Measurements from ENCODE around the gene PPP4R1. TPM values are rescaled to one million over a fixed set of nuclear protein-coding genes. Genes with fewer than 3 reads are reported as not detected.
"Not testable (repeated sequence)": the region's sequence is repeated elsewhere in the genome, so short reads cannot be mapped to it uniquely, and the experiment has no call there.

Gene PPP4R1
- total RNA-seq, 2 experiments from 2014 or later = 23.0 to 23.6 TPM

- intact Hi-C loops (cut with micrococcal nuclease) = no loop called here
- H3K27ac Mint-ChIP-seq = no peak overlapping the region
- no peak overlapping the region for H3K4me3 Mint-ChIP-seq
- CTCF ChIA-PET = no interaction called here
- H3K4me1 Mint-ChIP-seq (ENCODE audit: low read depth) = no peaks in the 10 kb centered on the region
- no peaks in the 10 kb centered on the region for H3K9me3 Mint-ChIP-seq
- no peak for DNase-seq
- H3K27me3 Mint-ChIP-seq (ENCODE audit: low read depth) = peaks cover 4% of the 10 kb centered on the region
- no peaks in the 10 kb centered on the region for H3K36me3 Mint-ChIP-seq (ENCODE audit: low read depth)
These were observed 29.2 kb upstream of the PPP4R1 start for GRCh38 chr18:9643549-9643948.

DNA sequence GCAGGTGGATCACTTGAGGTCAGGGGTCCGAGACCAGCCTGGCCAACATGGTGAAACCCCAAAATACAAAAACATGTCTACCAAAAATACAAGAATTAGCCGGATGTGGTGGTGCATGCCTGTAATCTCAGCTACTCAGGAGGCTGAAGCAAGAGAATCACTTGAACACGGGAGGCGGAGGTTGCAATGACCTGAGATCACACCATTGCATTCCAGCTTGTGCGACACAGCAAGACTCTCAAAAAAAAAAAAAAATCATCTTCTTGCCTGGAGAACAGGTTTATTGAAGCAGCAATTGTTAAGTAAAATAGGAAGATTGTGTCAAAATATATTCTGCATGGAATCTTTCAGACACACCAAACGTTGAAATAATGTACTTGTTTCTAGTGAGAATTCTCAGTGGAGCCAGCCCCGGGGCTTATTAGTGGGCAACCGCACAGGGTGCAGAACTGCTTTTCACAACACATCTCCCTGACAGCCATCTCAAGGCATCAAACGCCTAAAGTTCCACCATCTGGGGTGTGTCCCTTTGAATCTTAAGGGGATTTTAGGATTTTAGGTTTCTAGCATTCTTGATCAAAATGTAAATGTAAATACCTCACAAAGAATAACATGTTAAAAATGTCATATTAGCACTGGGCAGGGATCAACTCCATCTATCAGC is 28.6 kb upstream of the PPP4R1 start:
- Mint-ChIP-seq H3K27ac (no peak overlapping the region), H3K4me1 (ENCODE audit: low read depth) (no peaks in the 10 kb centered on the region), H3K27me3 (ENCODE audit: low read depth) (peaks cover 4% of the 10 kb centered on the region), H3K4me3 (no peak overlapping the region), H3K9me3 (no peaks in the 10 kb centered on the region), H3K36me3 (ENCODE audit: low read depth) (no peaks in the 10 kb centered on the region)
- DNase-seq = no peak
- intact Hi-C loops (cut with micrococcal nuclease) = no loop called here
- CTCF ChIA-PET = no interaction called here

GRCh38 chr18:9641081-9641480 is 26.7 kb upstream of the PPP4R1 start:
- intact Hi-C loops (cut with micrococcal nuclease) = not testable (repeated sequence)

DNA sequence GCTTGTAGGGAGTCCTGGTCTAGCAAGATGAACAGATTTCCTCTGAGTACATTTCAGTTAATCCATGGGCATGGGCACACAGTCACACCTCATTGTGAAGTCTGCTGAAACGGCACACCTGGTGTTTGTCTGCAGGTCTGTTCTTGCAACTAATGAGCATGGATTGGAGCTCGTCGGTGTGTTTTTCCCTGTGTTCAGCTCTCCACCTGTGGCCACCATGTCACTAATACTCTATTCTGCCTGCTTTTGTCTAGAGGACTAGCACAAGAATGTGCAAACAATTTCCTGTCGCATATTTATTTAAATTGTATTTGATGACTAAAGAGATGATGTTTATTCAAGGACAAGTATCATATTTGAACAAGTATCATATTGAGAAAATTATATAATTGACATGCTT is 24.5 kb upstream of the PPP4R1 start:
- Mint-ChIP-seq H3K27me3 (ENCODE audit: low read depth) (peaks cover 4% of the 10 kb centered on the region), H3K27ac (no peak overlapping the region), H3K9me3 (peaks cover 5% of the 10 kb centered on the region), H3K4me3 (no peak overlapping the region), H3K36me3 (ENCODE audit: low read depth) (no peaks in the 10 kb centered on the region), H3K4me1 (ENCODE audit: low read depth) (no peaks in the 10 kb centered on the region)
- intact Hi-C loops (cut with micrococcal nuclease) = no loop called here
- DNase-seq = no peak
- CTCF ChIA-PET = no interaction called here

More at GRCh38 chr18:9641081-9641480, 26.7 kb upstream of the PPP4R1 start:
- CTCF ChIA-PET = interaction anchor here (1.3 kb wide), 1 partner anchor 28 kb away, joined by 3 read pairs; no protein-coding TSS in a partner anchor
- H3K27me3 Mint-ChIP-seq (ENCODE audit: low read depth); H3K4me1 Mint-ChIP-seq (ENCODE audit: low read depth); DNase-seq; H3K9me3 Mint-ChIP-seq; H3K36me3 Mint-ChIP-seq (ENCODE audit: low read depth); H3K27ac Mint-ChIP-seq; H3K4me3 Mint-ChIP-seq: not testable (repeated sequence)

- Mint-ChIP-seq H3K4me3 (no peak overlapping the region), H3K36me3 (ENCODE audit: low read depth) (no peaks in the 10 kb centered on the region), H3K9me3 (peaks cover 5% of the 10 kb centered on the region), H3K4me1 (ENCODE audit: low read depth) (no peaks in the 10 kb centered on the region), H3K27me3 (ENCODE audit: low read depth) (no peaks in the 10 kb centered on the region), H3K27ac (no peak overlapping the region)
- no peak for DNase-seq
- CTCF ChIA-PET = interaction anchor here (0.8 kb wide), 1 partner anchor 22 kb away, joined by 3 read pairs; no protein-coding TSS in a partner anchor
- intact Hi-C loops (cut with micrococcal nuclease) = no loop called here
These were observed 22.8 kb upstream of the PPP4R1 start for GRCh38 chr18:9637036-9637767.

GRCh38 chr18:9634856-9635255 is 20.5 kb upstream of the PPP4R1 start:
- H3K4me1 Mint-ChIP-seq (ENCODE audit: low read depth) = no peaks in the 10 kb centered on the region
- H3K27me3 Mint-ChIP-seq (ENCODE audit: low read depth) = peaks cover 3% of the 10 kb centered on the region
- intact Hi-C loops (cut with micrococcal nuclease) = no loop called here
- no peaks in the 10 kb centered on the region for H3K36me3 Mint-ChIP-seq (ENCODE audit: low read depth)
- no peak for DNase-seq
- CTCF ChIA-PET = no interaction called here
- H3K27ac Mint-ChIP-seq = no peak overlapping the region
- peaks cover 5% of the 10 kb centered on the region for H3K9me3 Mint-ChIP-seq
- H3K4me3 Mint-ChIP-seq = no peak overlapping the region

DNA sequence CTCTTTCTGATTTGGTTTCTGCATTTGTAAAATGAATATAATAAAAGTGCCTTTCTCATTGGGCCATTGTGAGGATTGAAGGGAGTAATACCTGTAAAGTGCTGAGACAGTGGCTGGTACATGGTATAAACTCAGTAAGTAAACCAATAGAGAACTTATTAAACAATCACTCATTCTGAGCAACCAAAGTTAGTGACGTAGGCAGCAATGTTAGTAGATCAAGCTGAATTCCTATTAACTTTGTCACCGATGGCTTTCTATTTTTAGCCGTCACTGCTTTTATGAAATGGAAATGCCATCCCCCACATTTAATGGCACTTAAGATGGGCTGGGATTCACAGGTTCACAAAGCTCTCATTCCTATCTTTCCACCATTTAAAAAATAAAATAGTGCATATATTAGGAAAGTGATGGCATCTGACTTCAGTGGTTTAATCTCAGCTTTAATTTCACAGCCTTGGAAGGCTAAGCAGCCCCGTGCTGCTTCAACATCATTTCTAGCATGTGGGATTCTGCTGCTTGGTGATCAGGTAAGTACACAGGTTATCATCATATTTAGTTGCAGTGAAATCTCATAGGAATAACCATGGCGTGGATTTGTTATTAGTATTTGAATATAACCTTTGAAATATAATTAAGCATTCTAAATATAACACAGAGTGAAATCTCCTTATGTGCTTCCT is 17.6 kb upstream of the PPP4R1 start:
- no peak overlapping the region for H3K27ac Mint-ChIP-seq
- H3K4me3 Mint-ChIP-seq = no peak overlapping the region
- no peaks in the 10 kb centered on the region for H3K36me3 Mint-ChIP-seq (ENCODE audit: low read depth)
- H3K27me3 Mint-ChIP-seq (ENCODE audit: low read depth) = peaks cover 5% of the 10 kb centered on the region
- CTCF ChIA-PET = interaction anchor here (0.7 kb wide), 1 partner anchor 16 kb away, joined by 3 read pairs; no protein-coding TSS in a partner anchor
- H3K4me1 Mint-ChIP-seq (ENCODE audit: low read depth) = no peaks in the 10 kb centered on the region
- H3K9me3 Mint-ChIP-seq = peaks cover 5% of the 10 kb centered on the region
- intact Hi-C loops (cut with micrococcal nuclease) = no loop called here
- DNase-seq = no peak

GRCh38 chr18:9630444-9630843 is 16.1 kb upstream of the PPP4R1 start:
- Mint-ChIP-seq H3K27me3 (ENCODE audit: low read depth) (peaks cover 5% of the 10 kb centered on the region), H3K9me3 (peaks cover 3% of the 10 kb centered on the region), H3K4me1 (ENCODE audit: low read depth) (no peaks in the 10 kb centered on the region), H3K36me3 (ENCODE audit: low read depth) (no peaks in the 10 kb centered on the region), H3K27ac (no peak overlapping the region), H3K4me3 (no peak overlapping the region)
- CTCF ChIA-PET = no interaction called here
- no peak for DNase-seq
- intact Hi-C loops (cut with micrococcal nuclease) = no loop called here

DNA sequence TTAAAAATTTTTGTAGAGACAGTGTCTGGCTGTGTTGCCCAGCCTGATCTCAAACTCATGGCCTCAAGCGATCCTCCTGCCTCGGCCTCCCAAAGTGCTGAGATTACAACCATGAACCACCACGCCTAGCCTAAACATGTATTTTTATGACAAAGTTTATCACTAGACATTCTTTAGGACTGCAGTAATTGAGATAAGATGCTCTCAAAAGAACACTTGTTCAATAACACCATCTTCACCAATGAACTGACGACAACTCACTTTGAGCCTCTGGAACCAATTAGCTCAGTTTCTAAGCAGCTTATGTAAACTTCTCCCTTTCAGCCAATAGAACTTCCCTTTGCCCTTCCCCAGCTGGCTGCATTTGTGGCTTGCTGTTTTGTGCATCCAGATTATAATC is 15.3 kb upstream of the PPP4R1 start:
- H3K9me3 Mint-ChIP-seq = no peaks in the 10 kb centered on the region
- no peaks in the 10 kb centered on the region for H3K4me1 Mint-ChIP-seq (ENCODE audit: low read depth)
- H3K27me3 Mint-ChIP-seq (ENCODE audit: low read depth) = peaks cover 5% of the 10 kb centered on the region
- intact Hi-C loops (cut with micrococcal nuclease) = no loop called here
- no peaks in the 10 kb centered on the region for H3K36me3 Mint-ChIP-seq (ENCODE audit: low read depth)
- DNase-seq = no peak
- H3K27ac Mint-ChIP-seq = no peak overlapping the region
- CTCF ChIA-PET = no interaction called here
- H3K4me3 Mint-ChIP-seq = no peak overlapping the region

GRCh38 chr18:9628984-9629383 is 14.6 kb upstream of the PPP4R1 start:
- intact Hi-C loops (cut with micrococcal nuclease) = no loop called here
- H3K4me1 Mint-ChIP-seq (ENCODE audit: low read depth) = no peaks in the 10 kb centered on the region
- CTCF ChIA-PET = no interaction called here
- no peaks in the 10 kb centered on the region for H3K36me3 Mint-ChIP-seq (ENCODE audit: low read depth)
- peaks cover 5% of the 10 kb centered on the region for H3K27me3 Mint-ChIP-seq (ENCODE audit: low read depth)
- H3K27ac Mint-ChIP-seq = no peak overlapping the region
- no peak for DNase-seq
- no peak overlapping the region for H3K4me3 Mint-ChIP-seq
- H3K9me3 Mint-ChIP-seq = no peaks in the 10 kb centered on the region

DNA sequence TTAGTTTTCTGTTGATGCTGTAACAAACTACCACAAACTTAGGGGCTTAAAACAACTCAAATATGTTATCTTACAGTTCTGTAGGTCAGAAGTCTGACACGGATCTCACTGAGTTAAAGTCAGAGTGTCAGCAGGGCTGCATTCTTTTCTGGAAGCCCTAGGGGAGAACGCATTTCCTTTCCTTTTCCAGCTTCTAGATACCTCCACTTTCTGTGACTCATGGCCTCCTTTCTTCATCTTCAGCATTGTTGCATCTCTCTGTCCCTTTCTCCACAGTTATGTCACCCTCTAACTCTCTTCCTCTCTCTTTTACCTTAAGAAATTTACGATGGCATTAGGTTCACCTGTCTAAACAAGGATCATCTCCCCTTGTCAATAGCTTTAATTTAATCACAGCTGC is 13.3 kb upstream of the PPP4R1 start:
- Mint-ChIP-seq H3K27ac (no peak overlapping the region), H3K27me3 (ENCODE audit: low read depth) (peaks cover 5% of the 10 kb centered on the region), H3K36me3 (ENCODE audit: low read depth) (no peaks in the 10 kb centered on the region), H3K4me1 (ENCODE audit: low read depth) (no peaks in the 10 kb centered on the region), H3K9me3 (no peaks in the 10 kb centered on the region), H3K4me3 (no peak overlapping the region)
- no peak for DNase-seq
- CTCF ChIA-PET = no interaction called here
- intact Hi-C loops (cut with micrococcal nuclease) = no loop called here

GRCh38 chr18:9619990-9620389 is 5.6 kb upstream of the PPP4R1 start:
- no peak for DNase-seq
- Mint-ChIP-seq H3K4me1 (ENCODE audit: low read depth) (peaks cover 9% of the 10 kb centered on the region), H3K36me3 (ENCODE audit: low read depth) (no peaks in the 10 kb centered on the region), H3K27ac (no peak overlapping the region), H3K27me3 (ENCODE audit: low read depth) (no peaks in the 10 kb centered on the region), H3K4me3 (no peak overlapping the region), H3K9me3 (no peaks in the 10 kb centered on the region)
- CTCF ChIA-PET = interaction anchor here (0.6 kb wide), 1 partner anchor 52 kb away, joined by 3 read pairs; no protein-coding TSS in a partner anchor
- intact Hi-C loops (cut with micrococcal nuclease) = loop anchor here (10.0 kb wide), 1 partner anchor 55 kb away; no protein-coding TSS in a partner anchor
